Neural cell (in vitro differentiated cells): ENCODE measurements around the gene IGSF3. TPM values are rescaled to one million over a fixed set of nuclear protein-coding genes. Genes with fewer than 3 reads are reported as not detected.

Experiments used
- H2AFZ ChIP-seq: fragments of 200-600, 300-800 bp; sonication (generic), shearing (Covaris generic); 2 replicates; pipeline ENCODE4 v1.6.0; 2014; ENCODE audit warnings: low read depth, mild to moderate bottlenecking, antibody characterized with exemption, low read length, moderate library complexity
- H3F3A ChIP-seq: fragments of 200-600 bp; shearing (Covaris generic); 2 replicates; pipeline ENCODE4 v1.6.1; 2016; ENCODE audit warnings: mild to moderate bottlenecking, moderate library complexity, mixed read lengths, antibody characterized with exemption, low read length; ENCODE audit not compliant: insufficient read depth, poor library complexity, severe bottlenecking
- H3K27ac ChIP-seq: fragments of 200-600, 300-800 bp; sonication (generic), shearing (Covaris generic); 2 replicates; pipeline ENCODE4 v1.5.1; 2014; ENCODE audit warnings: mild to moderate bottlenecking, low read length, moderate library complexity
- H3K27me3 ChIP-seq: fragments of 300-800, 200-600 bp; sonication (generic), shearing (Covaris generic); 2 replicates; pipeline ENCODE4 v1.6.0; 2014; ENCODE audit warnings: mild to moderate bottlenecking, low read depth, low read length, moderate library complexity; ENCODE audit not compliant: insufficient read depth
- H3K36me3 ChIP-seq: fragments of 300-800, 200-600 bp; sonication (generic), shearing (Covaris generic); 2 replicates; pipeline ENCODE4 v1.5.1; 2014; ENCODE audit warnings: mild to moderate bottlenecking, antibody characterized with exemption, low read length, moderate library complexity; ENCODE audit not compliant: insufficient read depth
- H3K4me2 ChIP-seq: fragments of 300-800, 200-600 bp; sonication (generic), shearing (Covaris generic); 2 replicates; pipeline ENCODE4 v1.6.0; 2014; ENCODE audit warnings: mild to moderate bottlenecking, low read length
- H3K4me3 ChIP-seq: fragments of 300-800, 200-600 bp; sonication (generic), shearing (Covaris generic); 2 replicates; pipeline ENCODE4 v1.5.1; 2014; ENCODE audit warnings: mild to moderate bottlenecking, low read length, moderate library complexity
- H3K79me2 ChIP-seq: fragments of 200-600 bp; shearing (Covaris generic); replicated peaks from 2 replicates; pipeline ENCODE4 v1.6.0; 2014; ENCODE audit warnings: mild to moderate bottlenecking, low read length, moderate library complexity; ENCODE audit not compliant: insufficient read depth
- H3K9ac ChIP-seq: fragments of 300-800, 200-600 bp; sonication (generic), shearing (Covaris generic); 2 replicates; pipeline ENCODE4 v1.6.1; 2016; ENCODE audit warnings: mild to moderate bottlenecking, low read length, mixed read lengths
- H3K9me2 ChIP-seq: fragments of 200-600 bp; shearing (Covaris generic); 2 replicates; pipeline ENCODE4 v1.6.1; 2016; ENCODE audit warnings: mild to moderate bottlenecking, low read length, mixed read lengths; ENCODE audit not compliant: insufficient read depth
- H3K9me3 ChIP-seq: fragments of 200-600, 300-800 bp; sonication (generic), shearing (Covaris generic); 2 replicates; pipeline ENCODE4 v1.6.1; 2016; ENCODE audit warnings: mild to moderate bottlenecking, mixed run types, low read length, moderate library complexity, mixed read lengths
- H4K20me1 ChIP-seq: fragments of 200-600 bp; shearing (Covaris generic); 2 replicates; pipeline ENCODE4 v1.6.1; 2016; ENCODE audit warnings: mild to moderate bottlenecking, mixed run types; ENCODE audit not compliant: insufficient read depth
- CTCF ChIP-seq: fragments of 450-650 bp; IDR thresholded peaks from 2 replicates; pipeline ENCODE4 v1.5.1; 2014; ENCODE audit warnings: antibody characterized with exemption, mild to moderate bottlenecking, moderate library complexity; ENCODE audit not compliant: poor library complexity, severe bottlenecking
- EP300 ChIP-seq: fragments of 450-650 bp; conservative IDR thresholded peaks from 2 replicates; pipeline ENCODE4 v1.6.1; 2014; ENCODE audit warnings: antibody characterized with exemption, mild to moderate bottlenecking, moderate library complexity; ENCODE audit not compliant: poor library complexity, severe bottlenecking
- EZH2 ChIP-seq: fragments of 200-600, 300-800 bp; shearing (Covaris generic), sonication (generic); IDR thresholded peaks from 2 replicates; pipeline ENCODE4 v1.6.1; 2014; ENCODE audit warnings: antibody characterized with exemption, low read length, borderline replicate concordance, mild to moderate bottlenecking; ENCODE audit not compliant: insufficient read depth, poor library complexity, severe bottlenecking
- MXI1 ChIP-seq: fragments of 450-650 bp; conservative IDR thresholded peaks from 2 replicates; pipeline ENCODE4 v1.6.1; 2014; ENCODE audit warnings: antibody characterized with exemption, mild to moderate bottlenecking; ENCODE audit not compliant: poor library complexity, severe bottlenecking
- POLR2AphosphoS5 ChIP-seq: IDR thresholded peaks from 2 replicates; pipeline ENCODE4 v1.6.1; 2012
- RAD21 ChIP-seq: fragments of 450-650 bp; conservative IDR thresholded peaks from 2 replicates; pipeline ENCODE4 v1.6.1; 2014; ENCODE audit warnings: antibody characterized with exemption, mild to moderate bottlenecking, moderate library complexity
- REST ChIP-seq: IDR thresholded peaks from 2 replicates; pipeline ENCODE4 v1.6.1; 2012; ENCODE audit warnings: borderline replicate concordance
- SMC3 ChIP-seq: fragments of 450-650 bp; conservative IDR thresholded peaks from 2 replicates; pipeline ENCODE4 v1.6.1; 2014; ENCODE audit warnings: antibody characterized with exemption, mild to moderate bottlenecking, moderate library complexity; ENCODE audit not compliant: poor library complexity
- TAF1 ChIP-seq: IDR thresholded peaks from 2 replicates; pipeline ENCODE4 v1.6.1; 2012; ENCODE audit warnings: low read depth
- polyA plus RNA-seq: library from polyadenylated mRNA; depleted of rRNA; stranded (reverse); fragments of >200 nt; gene quantifications from 2 replicates; pipeline ENCODE4 v1.2.3, GENCODE V29; 2014

IGSF3 gene
- polyA plus RNA-seq, 1 donor from 2014 or later = 81.4 TPM

- Histone ChIP-seq H2AFZ (no peak overlapping the region), H3K36me3 (no peaks in the 10 kb centered on the region), H3F3A (no peaks in the 10 kb centered on the region), H3K9ac (no peak overlapping the region), H3K79me2 (no peaks in the 10 kb centered on the region), H3K4me3 (no peak overlapping the region), H3K4me2 (no peak overlapping the region), H4K20me1 (no peaks in the 10 kb centered on the region), H3K27ac (no peak overlapping the region), H3K9me2 (no peaks in the 10 kb centered on the region), H3K27me3 (no peaks in the 10 kb centered on the region), H3K9me3 (no peaks in the 10 kb centered on the region)
- no peak for TF ChIP-seq MXI1
These were observed 137.9 kb downstream of the IGSF3 start for GRCh38 chr1:116529681-116530080.

- H3K27ac ChIP-seq = no peak overlapping the region
- H3K9me3 ChIP-seq = no peaks in the 10 kb centered on the region
- H3K4me3 ChIP-seq = no peak overlapping the region
- TF ChIP-seq MXI1 (no peak), EZH2 (no peak), TAF1 (no peak), POLR2AphosphoS5 (no peak), SMC3 (no peak), CTCF (no peak), REST (no peak), EP300 (no peak), RAD21 (no peak)
- no peak overlapping the region for H2AFZ ChIP-seq
- H3K9ac ChIP-seq = no peak overlapping the region
- no peaks in the 10 kb centered on the region for H4K20me1 ChIP-seq
- no peaks in the 10 kb centered on the region for H3K27me3 ChIP-seq
- no peaks in the 10 kb centered on the region for H3K9me2 ChIP-seq
- no peak overlapping the region for H3K4me2 ChIP-seq
- no peaks in the 10 kb centered on the region for H3K36me3 ChIP-seq
- H3F3A ChIP-seq = no peaks in the 10 kb centered on the region
- no peaks in the 10 kb centered on the region for H3K79me2 ChIP-seq
These were observed 138.3 kb downstream of the IGSF3 start for GRCh38 chr1:116529199-116529631.
